ENCODE results near the gene AMBN.

Gene AMBN

GRCh38 chr4:70586841-70587240 lies 5.2 kb upstream of the AMBN start:
- Histone ChIP-seq H3K4me3 (ENCODE audit: low read length) (no peak overlapping the region), H3K36me3 (ENCODE audit: control insufficient read depth, insufficient read depth, low read length) (no peaks in the 10 kb centered on the region), H3K9ac (ENCODE audit: low read length) (no peak overlapping the region), H3K27me3 (ENCODE audit: control insufficient read depth, insufficient read depth, low read length) (no peaks in the 10 kb centered on the region), H3K27ac (ENCODE audit: low read depth, low read length) (no peak overlapping the region), H3K4me1 (ENCODE audit: control insufficient read depth, insufficient read depth, low read length) (no peaks in the 10 kb centered on the region)

- Histone ChIP-seq H3K36me3 (ENCODE audit: control insufficient read depth, insufficient read depth, low read length) (no peaks in the 10 kb centered on the region), H3K4me3 (ENCODE audit: low read length) (no peak overlapping the region), H3K9ac (ENCODE audit: low read length) (no peak overlapping the region), H3K27ac (ENCODE audit: low read depth, low read length) (no peak overlapping the region), H3K27me3 (ENCODE audit: control insufficient read depth, insufficient read depth, low read length) (no peaks in the 10 kb centered on the region), H3K4me1 (ENCODE audit: control insufficient read depth, insufficient read depth, low read length) (no peaks in the 10 kb centered on the region)
Observed at GRCh38 chr4:70589785-70590184, 2.3 kb upstream of the AMBN start.

- H3K27me3 ChIP-seq (ENCODE audit: control insufficient read depth, insufficient read depth, low read length): no peaks in the 10 kb centered on the region
- no peak overlapping the region for H3K4me3 ChIP-seq (ENCODE audit: low read length)
- no peaks in the 10 kb centered on the region for H3K4me1 ChIP-seq (ENCODE audit: control insufficient read depth, insufficient read depth, low read length)
- no peaks in the 10 kb centered on the region for H3K36me3 ChIP-seq (ENCODE audit: control insufficient read depth, insufficient read depth, low read length)
- no peak overlapping the region for H3K27ac ChIP-seq (ENCODE audit: low read depth, low read length)
- H3K9ac ChIP-seq (ENCODE audit: low read length): no peak overlapping the region
Observed at GRCh38 chr4:70594196-70594595, 2.1 kb downstream of the AMBN start.

DNA sequence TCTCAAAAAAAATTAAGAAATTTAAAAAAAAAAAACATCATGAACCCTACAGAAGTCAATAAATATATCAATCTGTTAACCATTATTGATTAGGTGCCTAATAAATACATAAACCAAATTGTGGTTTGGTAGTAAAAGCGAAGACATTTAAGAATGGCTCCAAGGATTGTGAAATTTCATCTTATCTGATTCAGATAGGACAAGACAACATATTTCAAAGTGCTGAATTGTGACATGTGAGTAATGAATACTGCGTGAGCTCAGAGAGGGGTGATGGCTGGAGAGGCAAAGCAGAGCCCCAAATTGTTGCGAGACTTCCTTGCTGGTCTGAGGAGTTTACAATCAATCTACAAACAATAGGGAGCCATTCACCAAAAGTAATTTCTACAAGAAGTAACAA lies 8.2 kb downstream of the AMBN start:
- H3K27ac ChIP-seq (ENCODE audit: low read depth, low read length): no peak overlapping the region
- H3K4me3 ChIP-seq (ENCODE audit: low read length): no peak overlapping the region
- H3K27me3 ChIP-seq (ENCODE audit: control insufficient read depth, insufficient read depth, low read length): no peaks in the 10 kb centered on the region
- no peak overlapping the region for H3K9ac ChIP-seq (ENCODE audit: low read length)
- H3K4me1 ChIP-seq (ENCODE audit: control insufficient read depth, insufficient read depth, low read length): no peaks in the 10 kb centered on the region
- H3K36me3 ChIP-seq (ENCODE audit: control insufficient read depth, insufficient read depth, low read length): no peaks in the 10 kb centered on the region

GRCh38 chr4:70600977-70601376 lies 8.9 kb downstream of the AMBN start:
- Histone ChIP-seq H3K36me3 (ENCODE audit: control insufficient read depth, insufficient read depth, low read length) (no peaks in the 10 kb centered on the region), H3K4me3 (ENCODE audit: low read length) (no peak overlapping the region), H3K27ac (ENCODE audit: low read depth, low read length) (no peak overlapping the region), H3K9ac (ENCODE audit: low read length) (no peak overlapping the region), H3K27me3 (ENCODE audit: control insufficient read depth, insufficient read depth, low read length) (no peaks in the 10 kb centered on the region), H3K4me1 (ENCODE audit: control insufficient read depth, insufficient read depth, low read length) (no peaks in the 10 kb centered on the region)

DNA sequence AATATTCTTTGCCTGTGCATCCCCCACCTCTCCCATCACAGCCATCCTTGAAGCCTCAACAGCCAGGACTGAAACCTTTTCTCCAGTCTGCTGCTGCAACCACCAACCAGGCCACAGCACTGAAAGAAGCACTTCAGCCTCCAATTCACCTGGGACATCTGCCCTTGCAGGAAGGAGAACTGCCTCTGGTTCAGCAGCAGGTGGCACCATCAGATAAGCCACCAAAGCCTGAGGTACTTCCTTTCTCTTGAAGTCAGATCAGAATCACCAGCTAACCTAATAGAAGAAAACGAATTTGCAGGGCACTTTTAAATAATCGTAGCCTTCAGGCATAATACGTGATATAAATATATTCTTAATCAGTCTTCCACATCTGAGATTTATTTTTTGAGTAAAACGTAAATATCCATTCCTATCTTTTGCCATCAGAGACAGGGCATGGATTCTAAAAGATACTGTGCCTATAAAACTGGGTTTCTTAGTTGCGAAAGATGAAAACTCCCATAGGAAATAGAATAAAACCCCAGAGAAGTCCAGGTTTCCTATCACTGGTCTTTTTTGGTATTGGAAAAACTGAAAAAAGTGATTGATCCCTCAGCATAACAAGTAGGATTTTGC lies 9.5 kb downstream of the AMBN start:
- H3K4me1 ChIP-seq (ENCODE audit: control insufficient read depth, insufficient read depth, low read length): no peaks in the 10 kb centered on the region
- H3K36me3 ChIP-seq (ENCODE audit: control insufficient read depth, insufficient read depth, low read length): no peaks in the 10 kb centered on the region
- no peak overlapping the region for H3K4me3 ChIP-seq (ENCODE audit: low read length)
- no peak overlapping the region for H3K27ac ChIP-seq (ENCODE audit: low read depth, low read length)
- H3K27me3 ChIP-seq (ENCODE audit: control insufficient read depth, insufficient read depth, low read length): no peaks in the 10 kb centered on the region
- no peak overlapping the region for H3K9ac ChIP-seq (ENCODE audit: low read length)

DNA sequence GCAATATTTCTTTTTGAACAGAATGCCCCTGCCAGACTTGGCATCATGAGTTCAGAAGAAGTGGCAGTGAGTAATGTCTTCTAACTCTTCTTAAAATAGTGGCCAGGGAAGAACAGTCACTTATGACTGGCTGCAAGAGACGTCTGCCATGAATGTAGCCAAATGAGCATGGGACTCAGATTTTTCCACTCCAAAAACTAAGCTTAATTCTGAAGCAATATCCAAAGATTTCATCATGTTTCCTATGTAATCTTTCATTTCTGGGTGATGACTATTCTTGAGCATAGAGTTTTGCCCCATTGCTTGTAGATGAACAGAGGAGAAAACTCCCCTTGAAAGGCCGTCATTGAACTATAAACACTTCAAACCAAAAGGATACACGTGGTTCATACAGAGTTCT lies 11.8 kb downstream of the AMBN start:
- Histone ChIP-seq H3K36me3 (ENCODE audit: control insufficient read depth, insufficient read depth, low read length) (no peaks in the 10 kb centered on the region), H3K4me3 (ENCODE audit: low read length) (no peak overlapping the region), H3K9ac (ENCODE audit: low read length) (no peak overlapping the region), H3K27me3 (ENCODE audit: control insufficient read depth, insufficient read depth, low read length) (no peaks in the 10 kb centered on the region), H3K27ac (ENCODE audit: low read depth, low read length) (no peak overlapping the region), H3K4me1 (ENCODE audit: control insufficient read depth, insufficient read depth, low read length) (no peaks in the 10 kb centered on the region)

DNA sequence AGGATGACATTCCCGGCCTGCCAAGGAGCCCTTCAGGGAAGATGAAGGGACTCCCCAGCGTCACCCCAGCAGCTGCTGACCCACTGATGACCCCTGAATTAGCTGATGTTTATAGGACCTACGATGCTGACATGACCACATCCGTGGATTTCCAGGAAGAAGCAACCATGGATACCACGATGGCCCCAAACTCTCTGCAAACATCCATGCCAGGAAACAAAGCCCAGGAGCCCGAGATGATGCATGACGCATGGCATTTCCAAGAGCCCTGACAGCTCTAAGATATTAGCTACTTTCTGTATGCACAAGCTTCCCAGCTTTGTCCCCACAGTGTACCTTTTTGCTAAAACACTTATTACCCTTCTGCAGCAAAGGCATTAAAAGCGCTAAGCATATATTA lies 14.4 kb downstream of the AMBN start:
- Histone ChIP-seq H3K9ac (ENCODE audit: low read length) (no peak overlapping the region), H3K27me3 (ENCODE audit: control insufficient read depth, insufficient read depth, low read length) (no peaks in the 10 kb centered on the region), H3K4me3 (ENCODE audit: low read length) (no peak overlapping the region), H3K27ac (ENCODE audit: low read depth, low read length) (no peak overlapping the region), H3K4me1 (ENCODE audit: control insufficient read depth, insufficient read depth, low read length) (no peaks in the 10 kb centered on the region), H3K36me3 (ENCODE audit: control insufficient read depth, insufficient read depth, low read length) (no peaks in the 10 kb centered on the region)

- no peaks in the 10 kb centered on the region for H3K4me1 ChIP-seq (ENCODE audit: control insufficient read depth, insufficient read depth, low read length)
- no peaks in the 10 kb centered on the region for H3K27me3 ChIP-seq (ENCODE audit: control insufficient read depth, insufficient read depth, low read length)
- no peak overlapping the region for H3K27ac ChIP-seq (ENCODE audit: low read depth, low read length)
- no peak overlapping the region for H3K9ac ChIP-seq (ENCODE audit: low read length)
- H3K36me3 ChIP-seq (ENCODE audit: control insufficient read depth, insufficient read depth, low read length): no peaks in the 10 kb centered on the region
- no peak overlapping the region for H3K4me3 ChIP-seq (ENCODE audit: low read length)
Observed at GRCh38 chr4:70607334-70607853, 15.3 kb downstream of the AMBN start.

DNA sequence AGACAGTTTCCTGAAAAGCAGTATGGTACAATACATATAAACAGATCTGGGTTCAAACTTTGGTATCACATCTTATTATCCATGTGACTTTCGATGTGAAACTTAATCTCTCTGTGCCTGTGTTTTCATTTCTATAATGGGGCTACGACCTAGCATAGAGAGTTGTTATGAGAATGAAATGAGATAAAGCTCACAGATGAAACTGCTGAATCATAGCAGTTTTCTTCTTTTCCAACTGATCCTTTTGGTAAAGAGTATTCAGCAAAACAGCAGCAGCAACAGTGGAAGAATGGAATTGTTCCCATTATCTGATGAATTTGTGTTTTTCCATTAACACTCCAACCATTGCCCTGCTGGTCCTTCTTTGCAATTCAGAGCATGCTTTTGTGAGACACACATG lies 16.3 kb downstream of the AMBN start:
- Histone ChIP-seq H3K27me3 (ENCODE audit: control insufficient read depth, insufficient read depth, low read length) (no peaks in the 10 kb centered on the region), H3K4me1 (ENCODE audit: control insufficient read depth, insufficient read depth, low read length) (no peaks in the 10 kb centered on the region), H3K4me3 (ENCODE audit: low read length) (no peak overlapping the region)

GRCh38 chr4:70613306-70614183 lies 21.5 kb downstream of the AMBN start:
- H3K27ac ChIP-seq (ENCODE audit: low read depth, low read length): no peak overlapping the region
- no peak overlapping the region for H3K4me3 ChIP-seq (ENCODE audit: low read length)
- no peak overlapping the region for H3K9ac ChIP-seq (ENCODE audit: low read length)
- H3K27me3 ChIP-seq (ENCODE audit: control insufficient read depth, insufficient read depth, low read length): no peaks in the 10 kb centered on the region
- H3K4me1 ChIP-seq (ENCODE audit: control insufficient read depth, insufficient read depth, low read length): no peaks in the 10 kb centered on the region
- H3K36me3 ChIP-seq (ENCODE audit: control insufficient read depth, insufficient read depth, low read length): no peaks in the 10 kb centered on the region

More for the DNA sequence above, 16.3 kb downstream of the AMBN start:
- Histone ChIP-seq H3K36me3 (ENCODE audit: control insufficient read depth, insufficient read depth, low read length) (no peaks in the 10 kb centered on the region), H3K9ac (ENCODE audit: low read length) (no peak overlapping the region), H3K27ac (ENCODE audit: low read depth, low read length) (no peak overlapping the region)

GRCh38 chr4:70614184-70614555 lies 22.1 kb downstream of the AMBN start:
- Histone ChIP-seq H3K27me3 (ENCODE audit: control insufficient read depth, insufficient read depth, low read length) (no peaks in the 10 kb centered on the region), H3K4me3 (ENCODE audit: low read length) (no peak overlapping the region), H3K4me1 (ENCODE audit: control insufficient read depth, insufficient read depth, low read length) (no peaks in the 10 kb centered on the region), H3K9ac (ENCODE audit: low read length) (no peak overlapping the region), H3K27ac (ENCODE audit: low read depth, low read length) (no peak overlapping the region), H3K36me3 (ENCODE audit: control insufficient read depth, insufficient read depth, low read length) (no peaks in the 10 kb centered on the region)

DNA sequence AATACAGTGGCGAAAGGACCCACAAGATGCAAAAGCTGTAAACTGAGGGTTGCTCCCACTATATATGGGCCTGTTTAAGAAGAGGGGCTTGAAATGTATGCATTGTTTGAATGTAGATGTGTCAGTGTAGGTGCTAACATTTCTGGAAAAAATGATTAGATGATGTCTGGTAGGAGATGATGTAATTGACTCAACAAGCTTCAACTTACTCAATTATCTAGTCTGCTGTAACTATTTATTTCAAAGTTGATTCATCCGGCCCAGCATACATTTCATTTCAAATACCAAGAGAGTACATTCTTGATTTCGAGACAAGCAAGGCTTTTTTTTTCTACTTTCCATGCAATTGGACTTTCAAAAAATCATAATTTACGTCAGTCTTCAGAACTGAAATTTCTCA lies 27.2 kb downstream of the AMBN start:
- Histone ChIP-seq H3K4me3 (ENCODE audit: low read length) (no peak overlapping the region), H3K27ac (ENCODE audit: low read depth, low read length) (no peak overlapping the region), H3K4me1 (ENCODE audit: control insufficient read depth, insufficient read depth, low read length) (no peaks in the 10 kb centered on the region), H3K27me3 (ENCODE audit: control insufficient read depth, insufficient read depth, low read length) (no peaks in the 10 kb centered on the region), H3K9ac (ENCODE audit: low read length) (no peak overlapping the region), H3K36me3 (ENCODE audit: control insufficient read depth, insufficient read depth, low read length) (no peaks in the 10 kb centered on the region)

All from rectal smooth muscle tissue (tissue), 1 donor.